B cell (primary cell): ENCODE results near the gene GSG1L. TPM values are rescaled to one million over a fixed set of nuclear protein-coding genes. Genes with fewer than 3 reads are reported as not detected.

Experiments
- ATAC-seq: fragments of 200-7000 bp; cut with Tn5 transposase; one replicate; pipeline ENCODE4 v1.10.0; 2021; ENCODE audit warnings: low read depth, mild to moderate bottlenecking, moderate number of reproducible peaks, moderate library complexity
- CTCF ChIA-PET: fragments of 350-600 bp; sonication (Branson Sonifier 250); formaldehyde crosslinking; loops from one replicate; lab custom pipeline; 2021; ENCODE audit warnings: antibody characterized with exemption, inconsistent platforms; lab: Charles Lee
- POLR2A ChIA-PET: fragments of 350-600 bp; sonication (Branson Sonifier 250); formaldehyde crosslinking; loops from one replicate; lab custom pipeline; 2021; ENCODE audit warnings: antibody characterized with exemption; lab: Charles Lee
- DNase-seq: peaks from one replicate; pipeline ENCODE4 v3.0.0; 2013
- H2AFZ ChIP-seq: 2 replicates; pipeline ENCODE4 v1.6.1; 2012; ENCODE audit warnings: mild to moderate bottlenecking, low read depth, low read length; ENCODE audit not compliant: insufficient read depth, poor library complexity, severe bottlenecking
- H3K27ac ChIP-seq, 2 donors: 1 replicate in 1 of 2; 2 replicates in 1 of 2; pipeline ENCODE4 v1.5.1; 2012 to 2013; ENCODE audit warnings: low read length in 2 of 2, mild to moderate bottlenecking in 2 of 2, moderate library complexity in 1 of 2
- H3K27me3 ChIP-seq, 4 experiments: fragments of 200-600 bp in 1 of 4; sonication (generic) in 1 of 4; replicated peaks in 1 of 4; 1 replicate in 2 of 4; 2 replicates in 2 of 4; pipeline versions ENCODE4 v1.6.1 to v1.7.0; 2013 to 2016; ENCODE audit warnings: low read length in 3 of 4, mild to moderate bottlenecking in 2 of 4, mixed read lengths in 1 of 4, moderate library complexity in 1 of 4; ENCODE audit not compliant: insufficient read depth in 4 of 4, control insufficient read depth in 3 of 4; ENCODE audit errors: control extremely low read depth in 1 of 4
- H3K36me3 ChIP-seq, 2 experiments: replicated peaks in 1 of 2; 1 replicate in 1 of 2; 2 replicates in 1 of 2; pipeline versions ENCODE4 v1.6.1 to v1.7.1; 2013; ENCODE audit warnings: low read length in 1 of 2; ENCODE audit not compliant: insufficient read depth in 2 of 2, control insufficient read depth in 1 of 2; ENCODE audit errors: control extremely low read depth in 1 of 2, extremely low read depth in 1 of 2
- H3K4me1 ChIP-seq, 2 donors: fragments of 200-600 bp in 1 of 2; sonication (generic) in 1 of 2; 1 replicate in 1 of 2; 2 replicates in 1 of 2; pipeline versions ENCODE4 v1.5.1 to v1.6.1; 2013 to 2017; ENCODE audit warnings: low read length in 2 of 2; ENCODE audit not compliant: control insufficient read depth in 2 of 2, insufficient read depth in 2 of 2
- H3K4me2 ChIP-seq: replicated peaks from 2 replicates; pipeline ENCODE3; 2012; ENCODE audit warnings: mild to moderate bottlenecking, low read depth, low read length; ENCODE audit not compliant: poor library complexity, severe bottlenecking
- H3K4me3 ChIP-seq, 5 experiments: fragments of 200-600 bp in 1 of 5; sonication (generic) in 1 of 5; 1 replicate in 3 of 5; 2 replicates in 2 of 5; pipeline versions ENCODE4 v1.5.1 to v1.7.0; 2011 to 2016; ENCODE audit warnings: low read length in 4 of 5, mild to moderate bottlenecking in 4 of 5, low read depth in 2 of 5, control low read depth in 1 of 5, moderate library complexity in 1 of 5; ENCODE audit not compliant: insufficient read depth in 1 of 5; ENCODE audit errors: control extremely low read depth in 1 of 5, extremely low read depth in 1 of 5
- H3K79me2 ChIP-seq: fragments of 200-600 bp; sonication (generic); one replicate; pipeline ENCODE4 v1.6.0; 2016; ENCODE audit warnings: low read length; ENCODE audit not compliant: control insufficient read depth, insufficient read depth
- H3K9ac ChIP-seq: fragments of 200-600 bp; sonication (generic); 2 replicates; pipeline ENCODE4 v1.6.1; 2017; ENCODE audit warnings: mild to moderate bottlenecking, low read length, moderate library complexity
- H3K9me3 ChIP-seq, 3 donors: one replicate each; pipeline versions ENCODE4 v1.6.1 to v1.7.1; 2013; ENCODE audit warnings: low read length in 2 of 3; ENCODE audit not compliant: control insufficient read depth in 2 of 3, insufficient read depth in 1 of 3; ENCODE audit errors: control extremely low read depth in 1 of 3
- H4K20me1 ChIP-seq: 2 replicates; pipeline ENCODE4 v1.6.0; 2012; ENCODE audit warnings: mild to moderate bottlenecking, low read length; ENCODE audit not compliant: insufficient read depth, control insufficient read depth, poor library complexity, severe bottlenecking
- H3K27ac Mint-ChIP-seq: one replicate; pipeline ENCODE4 v1.8.0; 2021; ENCODE audit warnings: mixed read lengths
- H3K27me3 Mint-ChIP-seq: one replicate; pipeline ENCODE4 v1.8.0; 2021; ENCODE audit warnings: mixed read lengths
- H3K4me1 Mint-ChIP-seq: one replicate; pipeline ENCODE4 v1.8.0; 2021; ENCODE audit warnings: mixed read lengths
- H3K4me3 Mint-ChIP-seq: one replicate; pipeline ENCODE4 v1.8.0; 2021; ENCODE audit warnings: mixed read lengths
- H3K9me3 Mint-ChIP-seq: one replicate; pipeline ENCODE4 v1.8.0; 2022; ENCODE audit warnings: mixed read lengths; ENCODE audit not compliant: insufficient read depth
- CTCF ChIP-seq: fragments of 200-600 bp; IDR thresholded peaks from one replicate; pipeline ENCODE4 v1.8.0; 2022; ENCODE audit warnings: antibody characterized with exemption, mild to moderate bottlenecking
- EZH2 ChIP-seq: IDR thresholded peaks from 2 replicates; pipeline ENCODE4 v1.6.1; 2012; ENCODE audit warnings: borderline replicate concordance, low read depth, mild to moderate bottlenecking, moderate library complexity, low read length; ENCODE audit not compliant: insufficient read depth, poor library complexity, severe bottlenecking
- WGBS: methylation state at CpG from one replicate; pipeline ENCODE4 v1.1.5; 2013; ENCODE audit warnings: missing lambda C conversion rate; ENCODE audit not compliant: insufficient coverage; 5-methylcytosine and 5-hydroxymethylcytosine counted together
- intact Hi-C: fragments of 100-400 bp; cut with micrococcal nuclease; formaldehyde crosslinking; loops from one replicate; pipeline ENCODE4 v1.10.0; 2022
- polyA plus RNA-seq: library from polyadenylated mRNA; depleted of rRNA; stranded (reverse); fragments of >200 nt; gene quantifications from 2 replicates; pipeline ENCODE4 v1.2.3, GENCODE V29; 2012
- total RNA-seq, 2 donors: library from RNA; stranded (reverse); fragments of 120-200 nt in 1 of 2; gene quantifications; 1 replicate in 1 of 2; 2 replicates in 1 of 2; pipeline versions ENCODE4 v1.2.3 to v1.2.4, GENCODE V29; 2013 to 2022

The GSG1L gene
- total and polyA plus RNA-seq, 2 donors (not counting 1 experiment from before 2014, with no cell fraction given): 0.01 TPM; not detected in 1

GRCh38 chr16:28089205-28089991, 25.9 kb upstream of the GSG1L start:
- H3K79me2 ChIP-seq: no peaks in the 10 kb centered on the region
- Mint-ChIP-seq H3K27me3 (no peaks in the 10 kb centered on the region), H3K27ac (no peak overlapping the region), H3K4me1 (peaks cover 2% of the 10 kb centered on the region), H3K9me3 (no peaks in the 10 kb centered on the region), H3K4me3 (no peak overlapping the region)
- intact Hi-C loops: no loop called here
- WGBS: 100% methylated on average over 2 of the region's 3 CpGs
- H3K4me1 ChIP-seq: no peaks in the 10 kb centered on the region
- TF ChIP-seq CTCF: no peak
- TF ChIP-seq EZH2: no peak
- DNase-seq (no peak), ATAC-seq (no peak)
- H3K36me3 ChIP-seq: no peaks in the 10 kb centered on the region
- CTCF ChIA-PET: no interaction called here
- POLR2A ChIA-PET: no interaction called here
- H3K27ac ChIP-seq: no peak overlapping the region
- no peak overlapping the region for H3K9ac ChIP-seq
- no peak overlapping the region for H3K4me3 ChIP-seq
- H3K9me3 ChIP-seq: no peaks in the 10 kb centered on the region
- H4K20me1 ChIP-seq: peaks cover 7% of the 10 kb centered on the region
- H3K27me3 ChIP-seq: no peaks in the 10 kb centered on the region
- no peak overlapping the region for H2AFZ ChIP-seq
- H3K4me2 ChIP-seq: no peak overlapping the region

- TF ChIP-seq CTCF (no peak), EZH2 (no peak)
- no peaks in the 10 kb centered on the region for H3K36me3 ChIP-seq
- no peaks in the 10 kb centered on the region for H3K9me3 Mint-ChIP-seq
- no peak overlapping the region for H3K27ac ChIP-seq
- H3K27me3 ChIP-seq: no peaks in the 10 kb centered on the region
- 71% methylated on average over 2 of the region's 7 CpGs for WGBS
- H3K4me2 ChIP-seq: no peak overlapping the region
- H3K9me3 ChIP-seq: no peaks in the 10 kb centered on the region
- intact Hi-C loops: no loop called here
- no peaks in the 10 kb centered on the region for H3K27me3 Mint-ChIP-seq
- H3K4me3 Mint-ChIP-seq: no peak overlapping the region
- POLR2A ChIA-PET: no interaction called here
- no peaks in the 10 kb centered on the region for H3K4me1 ChIP-seq
- no peak overlapping the region for H3K27ac Mint-ChIP-seq
- DNase-seq (no peak), ATAC-seq (no peak)
- no peak overlapping the region for H3K9ac ChIP-seq
- no peak overlapping the region for H3K4me3 ChIP-seq
- H3K4me1 Mint-ChIP-seq: peaks cover 2% of the 10 kb centered on the region
- H2AFZ ChIP-seq: no peak overlapping the region
- no peaks in the 10 kb centered on the region for H3K79me2 ChIP-seq
- H4K20me1 ChIP-seq: peaks cover 7% of the 10 kb centered on the region
- CTCF ChIA-PET: interaction anchor here (0.5 to 1.4 kb wide), 2 partner anchors 126 to 130 kb away, joined by 3 to 4 read pairs; no protein-coding TSS in a partner anchor
Observed at GRCh38 chr16:28087675-28088300, 24.3 kb upstream of the GSG1L start.
